Smooth muscle cell (in vitro differentiated cells): Measurements from ENCODE around the gene CORO1C. TPM values are rescaled to one million over a fixed set of nuclear protein-coding genes. Genes with fewer than 3 reads are reported as not detected.

Experiments used
- DNase-seq: peaks from one replicate; lab custom pipeline; 2025; ENCODE audit not compliant: unreplicated experiment; lab: John Stamatoyannopoulos, UW
- H2AFZ ChIP-seq: fragments of 200-600 bp; sonication (generic); 2 replicates; pipeline ENCODE4 v1.6.0; 2016; ENCODE audit warnings: antibody characterized with exemption, low read depth, mild to moderate bottlenecking
- H3F3A ChIP-seq: fragments of 200-600 bp; sonication (generic); 2 replicates; pipeline ENCODE4 v1.6.0; 2017; ENCODE audit warnings: antibody characterized with exemption, low read depth
- H3K27ac ChIP-seq: fragments of 200-600 bp; sonication (generic); 2 replicates; pipeline ENCODE4 v1.5.1; 2016; ENCODE audit warnings: low read depth, mild to moderate bottlenecking
- H3K27me3 ChIP-seq: fragments of 200-600 bp; sonication (generic); 2 replicates; pipeline ENCODE4 v1.6.1; 2016; ENCODE audit warnings: low read depth, mild to moderate bottlenecking
- H3K36me3 ChIP-seq: fragments of 200-600 bp; sonication (generic); 2 replicates; pipeline ENCODE4 v1.5.1; 2016; ENCODE audit warnings: low read depth
- H3K4me1 ChIP-seq: fragments of 200-600 bp; sonication (generic); 2 replicates; pipeline ENCODE4 v1.5.1; 2016; ENCODE audit warnings: low read depth
- H3K4me2 ChIP-seq: fragments of 200-600 bp; sonication (generic); 2 replicates; pipeline ENCODE4 v1.6.0; 2016; ENCODE audit warnings: mild to moderate bottlenecking
- H3K4me3 ChIP-seq: fragments of 200-600 bp; sonication (generic); 2 replicates; pipeline ENCODE4 v1.5.1; 2016; ENCODE audit warnings: mild to moderate bottlenecking
- H3K79me2 ChIP-seq: fragments of 200-600 bp; sonication (generic); 2 replicates; pipeline ENCODE4 v1.6.0; 2016; ENCODE audit warnings: low read depth, mild to moderate bottlenecking
- H3K9ac ChIP-seq: fragments of 200-600 bp; sonication (generic); 2 replicates; pipeline ENCODE4 v1.6.0; 2016; ENCODE audit warnings: low read depth
- H3K9me3 ChIP-seq: fragments of 200-600 bp; sonication (generic); replicated peaks from 2 replicates; pipeline ENCODE4 v1.5.1; 2016; ENCODE audit warnings: low read depth
- H4K20me1 ChIP-seq: fragments of 200-600 bp; sonication (generic); 2 replicates; pipeline ENCODE4 v1.6.0; 2016; ENCODE audit warnings: low read depth
- WGBS: methylation state at CpG from one replicate; pipeline ENCODE4 v1.1.7; 2016; ENCODE audit warnings: low lambda C conversion rate; 5-methylcytosine and 5-hydroxymethylcytosine counted together
- polyA plus RNA-seq: library from polyadenylated mRNA; unstranded; fragments of >200 nt; fragmentation: Nextera tagmentation; extraction: Ambion mirVana; gene quantifications from 2 replicates; pipeline ENCODE4 v1.2.1, GENCODE V29; 2016
- total RNA-seq: library from RNA; depleted of rRNA; stranded (reverse); fragments of >200 nt; gene quantifications from 2 replicates; pipeline ENCODE4 v1.2.3, GENCODE V29; 2014
- TF ChIP-seq, protein P1 (sequence below): fragments of 200-600 bp; sonication (generic); IDR thresholded peaks from 2 replicates; pipeline ENCODE4 v1.5.1; 2017; ENCODE audit warnings: borderline replicate concordance, mild to moderate bottlenecking, antibody characterized with exemption; ENCODE audit not compliant: insufficient read depth, poor library complexity, severe bottlenecking

Gene CORO1C
- total and polyA plus RNA-seq, 2 experiments from 2014 or later: 96.7 to 136 TPM

DNA sequence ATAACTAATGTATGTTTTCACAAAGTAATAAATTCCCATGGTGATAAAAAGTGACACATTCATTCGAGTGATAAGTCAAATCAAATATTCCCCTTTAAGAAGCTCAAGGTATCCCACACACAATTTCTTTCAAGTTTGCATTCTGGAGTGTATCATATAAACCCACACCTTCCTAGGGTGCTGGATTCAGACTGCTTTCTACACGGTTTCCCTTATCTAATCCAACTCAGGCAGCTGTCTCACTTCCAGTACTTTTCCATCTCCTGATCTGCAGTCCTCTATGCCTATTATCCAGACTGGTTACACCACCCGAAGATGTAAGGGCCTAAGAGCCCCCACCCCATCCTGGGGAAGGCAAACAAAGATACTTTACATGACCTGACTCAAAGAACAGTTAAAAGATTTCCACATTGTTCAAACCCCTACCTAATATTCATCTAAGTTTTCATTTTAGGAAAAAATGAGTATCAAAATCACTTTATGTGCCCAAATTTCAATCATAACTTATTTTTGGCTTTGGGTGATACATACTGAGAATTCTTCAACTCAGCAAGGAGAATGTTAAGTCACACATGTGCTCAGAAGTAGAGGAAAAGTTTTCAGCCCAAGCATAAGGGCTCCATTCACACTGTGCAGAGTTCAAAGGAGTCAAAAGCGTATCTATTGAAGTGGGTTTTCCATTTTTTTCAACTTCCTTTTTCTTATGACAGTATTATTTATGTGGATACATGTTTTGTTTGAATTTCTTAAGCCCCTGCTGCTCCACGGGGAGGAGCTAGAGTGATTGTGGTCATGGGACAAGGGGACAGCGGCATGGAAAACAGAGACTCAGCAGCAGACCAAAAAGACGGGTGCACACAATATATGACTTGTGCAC lies 41.8 kb downstream of the CORO1C start:
- Histone ChIP-seq H2AFZ (no peak overlapping the region), H3K9ac (peak overlapping the region; percentile 33), H3K4me2 (peak overlapping the region; percentile 80), H3K9me3 (no peaks in the 10 kb centered on the region), H3K4me3 (no peak overlapping the region), H3K79me2 (peaks cover 63% of the 10 kb centered on the region), H3K27me3 (no peaks in the 10 kb centered on the region), H3K4me1 (peaks cover 48% of the 10 kb centered on the region), H3F3A (peaks cover 36% of the 10 kb centered on the region), H3K27ac (peak overlapping the region; percentile 97), H4K20me1 (peaks cover 20% of the 10 kb centered on the region), H3K36me3 (no peaks in the 10 kb centered on the region)
- 11% methylated on average over 7 of the region's 7 CpGs for WGBS
- no peak for DNase-seq
- TF ChIP-seq, protein P1, sequence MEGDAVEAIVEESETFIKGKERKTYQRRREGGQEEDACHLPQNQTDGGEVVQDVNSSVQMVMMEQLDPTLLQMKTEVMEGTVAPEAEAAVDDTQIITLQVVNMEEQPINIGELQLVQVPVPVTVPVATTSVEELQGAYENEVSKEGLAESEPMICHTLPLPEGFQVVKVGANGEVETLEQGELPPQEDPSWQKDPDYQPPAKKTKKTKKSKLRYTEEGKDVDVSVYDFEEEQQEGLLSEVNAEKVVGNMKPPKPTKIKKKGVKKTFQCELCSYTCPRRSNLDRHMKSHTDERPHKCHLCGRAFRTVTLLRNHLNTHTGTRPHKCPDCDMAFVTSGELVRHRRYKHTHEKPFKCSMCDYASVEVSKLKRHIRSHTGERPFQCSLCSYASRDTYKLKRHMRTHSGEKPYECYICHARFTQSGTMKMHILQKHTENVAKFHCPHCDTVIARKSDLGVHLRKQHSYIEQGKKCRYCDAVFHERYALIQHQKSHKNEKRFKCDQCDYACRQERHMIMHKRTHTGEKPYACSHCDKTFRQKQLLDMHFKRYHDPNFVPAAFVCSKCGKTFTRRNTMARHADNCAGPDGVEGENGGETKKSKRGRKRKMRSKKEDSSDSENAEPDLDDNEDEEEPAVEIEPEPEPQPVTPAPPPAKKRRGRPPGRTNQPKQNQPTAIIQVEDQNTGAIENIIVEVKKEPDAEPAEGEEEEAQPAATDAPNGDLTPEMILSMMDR: no peak

DNA sequence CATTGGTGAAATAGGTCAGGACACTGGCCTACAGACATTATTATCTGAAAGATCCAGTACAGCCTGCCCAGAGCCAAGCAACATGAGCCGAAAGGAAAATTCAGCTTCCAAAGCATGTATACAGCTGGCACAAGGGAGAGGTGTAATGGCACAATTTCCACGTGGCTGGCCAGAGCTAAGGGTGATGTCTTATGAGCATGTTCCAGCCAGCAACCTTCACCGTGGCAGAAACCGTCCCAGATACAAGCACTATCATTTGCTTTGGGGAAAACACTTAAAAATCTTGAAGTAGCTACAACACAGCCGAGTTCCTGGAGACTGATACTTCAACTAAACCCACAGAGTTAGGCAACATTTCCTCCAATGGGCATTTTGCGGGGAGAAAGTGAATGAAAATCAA lies 44.5 kb downstream of the CORO1C start:
- H3K27ac ChIP-seq: peak overlapping the region; percentile 42
- H3K4me3 ChIP-seq: no peak overlapping the region
- peaks cover 54% of the 10 kb centered on the region for H3K4me1 ChIP-seq
- H3K9me3 ChIP-seq: no peaks in the 10 kb centered on the region
- no peak overlapping the region for H2AFZ ChIP-seq
- H3K9ac ChIP-seq: no peak overlapping the region
- peaks cover 75% of the 10 kb centered on the region for H3K79me2 ChIP-seq
- H3K27me3 ChIP-seq: no peaks in the 10 kb centered on the region
- TF ChIP-seq, protein P1: no peak
- no peak overlapping the region for H3K4me2 ChIP-seq
- peaks cover 43% of the 10 kb centered on the region for H4K20me1 ChIP-seq
- H3K36me3 ChIP-seq: no peaks in the 10 kb centered on the region
- 81% methylated on average over 6 of the region's 6 CpGs for WGBS
- peaks cover 25% of the 10 kb centered on the region for H3F3A ChIP-seq
- no peak for DNase-seq

GRCh38 chr12:108685469-108686260 lies 45.7 kb downstream of the CORO1C start:
- H3K27ac ChIP-seq: peak overlapping the region; percentile 42
- H3K4me1 ChIP-seq: peaks cover 53% of the 10 kb centered on the region

More at GRCh38 chr12:108685469-108686260, 45.7 kb downstream of the CORO1C start:
- 83% methylated on average over 4 of the region's 4 CpGs for WGBS
- H3K9ac ChIP-seq: no peak overlapping the region
- H3F3A ChIP-seq: peaks cover 19% of the 10 kb centered on the region
- no peaks in the 10 kb centered on the region for H3K9me3 ChIP-seq
- peak overlapping the region; percentile 12 for H3K4me2 ChIP-seq
- TF ChIP-seq, protein P1: no peak
- peaks cover 86% of the 10 kb centered on the region for H3K79me2 ChIP-seq
- no peak overlapping the region for H3K4me3 ChIP-seq
- H3K27me3 ChIP-seq: no peaks in the 10 kb centered on the region
- H4K20me1 ChIP-seq: peaks cover 54% of the 10 kb centered on the region
- H2AFZ ChIP-seq: no peak overlapping the region
- DNase-seq: no peak
- H3K36me3 ChIP-seq: no peaks in the 10 kb centered on the region
